IMR-90 (cell line): ENCODE data around the gene C5AR1. TPM values are rescaled to one million over a fixed set of nuclear protein-coding genes. Genes with fewer than 3 reads are reported as not detected.

Experiments used
- ATAC-seq: fragments of 200-7000 bp; cut with Tn5 transposase; 2 replicates; pipeline ENCODE4 v1.9.1; 2020; ENCODE audit warnings: low read depth, mild to moderate bottlenecking, moderate library complexity
- BruUV-seq: library from RNA; stranded (reverse); fragments of 400-500 nt; replicated peaks from 2 replicates; lab custom pipeline; 2021; lab: Mats Ljungman, UMichigan
- CTCF ChIA-PET: fragments of 300-600 bp; formaldehyde crosslinking; extraction: SDS; loops from one replicate; lab custom pipeline; 2021; ENCODE audit warnings: antibody characterized with exemption; lab: Yijun Ruan, JAX
- POLR2A ChIA-PET: fragments of 300-600 bp; sonication (Branson Sonifier 250); formaldehyde crosslinking; loops from one replicate; lab custom pipeline; 2022; ENCODE audit warnings: antibody characterized with exemption; ENCODE audit not compliant: unreplicated experiment; lab: Charles Lee
- DNase-seq: peaks from one replicate; pipeline ENCODE4 v3.0.0; 2013
- H2AFZ ChIP-seq: replicated peaks from 2 replicates; pipeline ENCODE3; 2013; ENCODE audit warnings: low read length, mild to moderate bottlenecking; ENCODE audit not compliant: poor library complexity
- H2AK5ac ChIP-seq: 2 replicates; pipeline ENCODE4 v1.6.1; 2013; ENCODE audit warnings: low read depth, low read length, inconsistent platforms
- H2AK9ac ChIP-seq: replicated peaks from 2 replicates; pipeline ENCODE3; 2013; ENCODE audit warnings: mild to moderate bottlenecking, low read depth, low read length, moderate library complexity; ENCODE audit not compliant: poor library complexity
- H2BK120ac ChIP-seq: 2 replicates; pipeline ENCODE4 v1.6.1; 2013; ENCODE audit warnings: low read depth, low read length, inconsistent platforms
- H2BK15ac ChIP-seq: 3 replicates; pipeline ENCODE4 v1.6.1; 2013; ENCODE audit warnings: low read depth, low read length, inconsistent platforms
- H2BK20ac ChIP-seq: 2 replicates; pipeline ENCODE4 v1.6.1; 2013; ENCODE audit warnings: low read depth, mild to moderate bottlenecking, inconsistent platforms, low read length, moderate library complexity
- H2BK5ac ChIP-seq: 2 replicates; pipeline ENCODE4 v1.6.1; 2013; ENCODE audit warnings: mild to moderate bottlenecking, low read depth, low read length, inconsistent platforms; ENCODE audit not compliant: poor library complexity, severe bottlenecking
- H3K14ac ChIP-seq: replicated peaks from 2 replicates; pipeline ENCODE4 v1.6.1; 2013; ENCODE audit warnings: low read depth, low read length, inconsistent platforms
- H3K18ac ChIP-seq: 2 replicates; pipeline ENCODE4 v1.6.1; 2013; ENCODE audit warnings: low read depth, low read length, control low read depth
- H3K23ac ChIP-seq: 2 replicates; pipeline ENCODE4 v1.6.1; 2013; ENCODE audit warnings: low read depth, low read length, inconsistent platforms
- H3K27ac ChIP-seq: 2 replicates; pipeline ENCODE4 v1.5.1; 2013; ENCODE audit warnings: mild to moderate bottlenecking, control low read depth, low read length; ENCODE audit not compliant: insufficient read depth
- H3K27me3 ChIP-seq: 2 replicates; pipeline ENCODE4 v1.6.1; 2013; ENCODE audit warnings: low read length; ENCODE audit not compliant: control insufficient read depth, insufficient read depth
- H3K36me3 ChIP-seq: 2 replicates; pipeline ENCODE4 v1.6.1; 2013; ENCODE audit warnings: low read length, mixed read lengths; ENCODE audit not compliant: control insufficient read depth, insufficient read depth
- H3K4ac ChIP-seq: 2 replicates; pipeline ENCODE4 v1.6.1; 2013; ENCODE audit warnings: low read depth, low read length, inconsistent platforms
- H3K4me1 ChIP-seq: 2 replicates; pipeline ENCODE4 v1.6.1; 2013; ENCODE audit warnings: low read length, mixed read lengths; ENCODE audit not compliant: control insufficient read depth, insufficient read depth
- H3K4me2 ChIP-seq: 2 replicates; pipeline ENCODE4 v1.6.1; 2013; ENCODE audit warnings: low read depth, mild to moderate bottlenecking, control low read depth, low read length, moderate library complexity
- H3K4me3 ChIP-seq: 2 replicates; pipeline ENCODE4 v1.5.1; 2013; ENCODE audit warnings: low read depth, mild to moderate bottlenecking, control low read depth, low read length, moderate library complexity; ENCODE audit not compliant: insufficient read depth
- H3K56ac ChIP-seq: 2 replicates; pipeline ENCODE4 v1.6.1; 2013; ENCODE audit warnings: low read length, inconsistent platforms; ENCODE audit not compliant: insufficient read depth; ENCODE audit errors: extremely low read depth
- H3K79me1 ChIP-seq, 2 experiments: 2 replicates each; pipeline ENCODE4 v1.6.1; 2013; ENCODE audit warnings: low read length in 2 of 2, inconsistent platforms in 1 of 2, low read depth in 1 of 2
- H3K9ac ChIP-seq: 2 replicates; pipeline ENCODE4 v1.6.1; 2013; ENCODE audit warnings: low read depth, low read length, control low read depth
- H3K9me1 ChIP-seq: 2 replicates; pipeline ENCODE4 v1.6.1; 2013; ENCODE audit warnings: low read length, inconsistent platforms; ENCODE audit not compliant: insufficient read depth
- H3K9me3 ChIP-seq: 2 replicates; pipeline ENCODE4 v1.6.1; 2013; ENCODE audit warnings: low read length; ENCODE audit not compliant: control insufficient read depth, insufficient read depth
- H4K20me1 ChIP-seq: 2 replicates; pipeline ENCODE4 v1.6.1; 2013; ENCODE audit warnings: low read length, inconsistent platforms; ENCODE audit not compliant: insufficient read depth
- H4K5ac ChIP-seq: 2 replicates; pipeline ENCODE4 v1.6.1; 2013; ENCODE audit warnings: mild to moderate bottlenecking, low read depth, low read length, control low read depth
- H4K8ac ChIP-seq, 2 experiments: 2 replicates each; pipeline ENCODE4 v1.6.1; 2013; ENCODE audit warnings: low read depth in 2 of 2, low read length in 2 of 2, control low read depth in 1 of 2, inconsistent platforms in 1 of 2
- H4K91ac ChIP-seq: 2 replicates; pipeline ENCODE4 v1.6.1; 2013; ENCODE audit warnings: low read depth, low read length, inconsistent platforms; ENCODE audit not compliant: insufficient read depth
- CEBPB ChIP-seq: IDR thresholded peaks from 2 replicates; pipeline ENCODE4 v1.6.1; 2012; ENCODE audit warnings: low read depth, low read length, improper control_type of control experiment
- CTCF ChIP-seq: conservative IDR thresholded peaks from 2 replicates; pipeline ENCODE4 v1.5.1; 2012; ENCODE audit warnings: mild to moderate bottlenecking, low read depth, low read length, improper control_type of control experiment
- ELK1 ChIP-seq: fragments of 150-350 bp; IDR thresholded peaks from 2 replicates; pipeline ENCODE4 v1.6.1; 2016; ENCODE audit warnings: low read depth, mild to moderate bottlenecking, low read length, moderate library complexity, borderline replicate concordance
- MAFK ChIP-seq: IDR thresholded peaks from 2 replicates; pipeline ENCODE4 v1.6.1; 2012; ENCODE audit warnings: low read depth, low read length, improper control_type of control experiment
- MAZ ChIP-seq: IDR thresholded peaks from 2 replicates; pipeline ENCODE4 v1.6.1; 2012; ENCODE audit warnings: low read depth, mild to moderate bottlenecking, low read length, improper control_type of control experiment, moderate library complexity, borderline replicate concordance
- POLR2A ChIP-seq: IDR thresholded peaks from 2 replicates; pipeline ENCODE4 v1.6.1; 2012; ENCODE audit warnings: mild to moderate bottlenecking, low read depth, low read length
- RAD21 ChIP-seq: IDR thresholded peaks from 2 replicates; pipeline ENCODE4 v1.6.1; 2012; ENCODE audit warnings: low read length, improper control_type of control experiment
- RFX5 ChIP-seq: IDR thresholded peaks from 2 replicates; pipeline ENCODE4 v1.8.0; 2012; ENCODE audit warnings: low read depth, mild to moderate bottlenecking, low read length, moderate library complexity
- SMC3 ChIP-seq: fragments of 150-350 bp; IDR thresholded peaks from 2 replicates; pipeline ENCODE4 v1.6.1; 2016; ENCODE audit warnings: low read depth, mild to moderate bottlenecking, antibody characterized with exemption, low read length, moderate library complexity
- USF2 ChIP-seq: fragments of 150-350 bp; IDR thresholded peaks from 2 replicates; pipeline ENCODE4 v1.6.1; 2017; ENCODE audit warnings: mild to moderate bottlenecking, antibody characterized with exemption, low read length, low read depth
- WGBS, 2 experiments: methylation state at CpG; one replicate each; pipeline versions ENCODE4 v1.1.5 to v1.1.7; 2013; ENCODE audit warnings: missing lambda C conversion rate in 2 of 2; ENCODE audit not compliant: insufficient read length in 1 of 2; ENCODE audit errors: extremely low coverage in 2 of 2; 5-methylcytosine and 5-hydroxymethylcytosine counted together
- dilution Hi-C: fragments of 300-500 bp; cut with HindIII; formaldehyde crosslinking; loops from one replicate; pipeline ENCODE4 v1.14.3; 2018; ENCODE audit warnings: low sequenced_read_pairs; ENCODE audit not compliant: unreplicated experiment
- in situ Hi-C: fragments of 300-500 bp; cut with MboI; formaldehyde crosslinking; loops from 3 replicates; pipeline ENCODE4 v1.14.3; 2019; ENCODE audit warnings: low sequenced_read_pairs, inconsistent platforms, mixed read lengths
- intact Hi-C: fragments of 100-400 bp; cut with micrococcal nuclease; formaldehyde crosslinking; loops from 2 replicates; pipeline ENCODE4 v1.10.0; 2022
- polyA plus RNA-seq, 3 experiments: library from polyadenylated mRNA; depleted of rRNA; stranded (reverse); fragments of >200 nt; gene quantifications; 2 replicates each; pipeline ENCODE4 v1.2.3, GENCODE V29; 2012; ENCODE audit warnings: low replicate concordance in 1 of 3
- total RNA-seq: library from RNA; depleted of rRNA; stranded (reverse); fragments of >200 nt; gene quantifications from 2 replicates; pipeline ENCODE4 v1.2.3, GENCODE V29; 2012

Gene C5AR1
- total and polyA plus RNA-seq, 2 of the 4 experiments (the other 2 are of a cell fraction), result under 0.01 to 1.0 TPM

- CTCF ChIA-PET, result no interaction called here
Measured at GRCh38 chr19:47312366-47313006, 2.8 kb downstream of the C5AR1 start.

More at GRCh38 chr19:47312366-47313006, 2.8 kb downstream of the C5AR1 start:
- Histone ChIP-seq H2AK5ac (no peak overlapping the region), H2BK15ac (no peak overlapping the region), H2AFZ (no peak overlapping the region), H3K4me3 (no peak overlapping the region), H3K79me1 (no peaks in the 10 kb centered on the region), H3K4me2 (no peak overlapping the region), H3K14ac (no peak overlapping the region), H2BK20ac (no peak overlapping the region), H4K5ac (no peak overlapping the region), H3K23ac (no peak overlapping the region), H4K20me1 (no peaks in the 10 kb centered on the region), H3K4ac (no peak overlapping the region), H2AK9ac (no peak overlapping the region), H2BK120ac (no peak overlapping the region), H3K36me3 (no peaks in the 10 kb centered on the region), H3K4me1 (0 out of 2 replicates have a peak, but pooled peaks cover 2% of the 10 kb centered on the region), H3K9ac (no peak overlapping the region), H3K9me1 (0 out of 2 replicates have a peak, but pooled peaks cover 4% of the 10 kb centered on the region), H4K91ac (no peak overlapping the region), H3K56ac (no peak overlapping the region), H3K27me3 (no peaks in the 10 kb centered on the region), H3K27ac (no peak overlapping the region), H3K18ac (no peak overlapping the region), H4K8ac (no peak overlapping the region), H3K9me3 (no peaks in the 10 kb centered on the region), H2BK5ac (no peak overlapping the region)
- POLR2A ChIA-PET, result no interaction called here
- in situ Hi-C loops (no loop called here), intact Hi-C loops (no loop called here), dilution Hi-C loops (no loop called here)
- ATAC-seq (no peak), DNase-seq (no peak)
- TF ChIP-seq RFX5 (no peak), SMC3 (no peak), USF2 (no peak), CTCF (no peak), POLR2A (no peak), ELK1 (no peak), MAZ (no peak), CEBPB (no peak), RAD21 (no peak), MAFK (no peak)
- no TSS peak for BruUV-seq
- WGBS, 2 experiments, result no CpG with 5 or more reads among the region's 5 CpGs
